ENCODE measurements around the gene EPB41L3. TPM values are rescaled to one million over a fixed set of nuclear protein-coding genes. Genes with fewer than 3 reads are reported as not detected.

Gene EPB41L3
- polyA plus RNA-seq, 2 of the 4 experiments (the other 2 are of a cell fraction): 0.46 to 1.00 TPM

DNA sequence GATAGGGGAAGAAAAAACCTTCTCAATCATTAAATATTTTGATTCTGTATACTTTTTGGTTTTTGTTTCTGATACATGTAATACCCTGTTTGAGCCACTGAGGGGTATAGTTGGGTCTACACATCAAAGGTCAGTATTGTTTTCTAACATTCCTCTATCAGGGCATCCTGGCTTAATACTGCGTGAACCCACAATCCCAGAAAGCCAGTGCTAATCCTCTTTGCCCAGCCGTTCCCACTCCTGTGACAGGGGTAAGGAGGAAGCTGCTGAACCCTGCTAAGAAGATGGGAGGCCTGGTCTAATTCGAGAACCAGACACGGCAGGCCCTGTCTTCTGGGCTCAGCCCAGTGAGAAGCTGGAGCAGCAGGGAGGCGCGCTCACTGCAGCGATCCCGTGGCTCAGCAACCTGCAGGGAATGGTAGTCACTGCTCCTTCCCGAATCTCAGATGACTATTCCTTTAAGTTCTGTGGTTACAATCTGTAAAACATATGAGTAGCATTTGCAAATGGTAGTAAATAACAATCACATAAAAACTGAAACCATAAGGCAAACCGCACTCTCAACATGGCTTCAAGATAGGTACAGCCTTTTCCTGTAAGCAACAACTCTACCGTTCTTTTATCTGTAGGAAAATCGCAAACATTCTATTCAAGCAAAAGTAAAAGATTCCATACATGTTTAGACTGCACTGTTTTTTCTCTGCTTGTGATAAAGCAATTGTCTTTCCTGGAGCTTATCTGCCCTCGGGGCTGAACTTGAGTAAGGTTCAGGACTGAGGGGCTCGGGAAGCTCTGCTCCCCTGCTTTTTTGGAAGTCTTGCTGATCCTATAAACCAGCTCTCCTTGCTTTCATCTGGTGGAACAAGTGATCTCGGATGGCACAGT lies 87.0 kb downstream of the EPB41L3 start:
- POLR2A ChIA-PET: no interaction called here
- TF ChIP-seq RNF2 (IDR thresholded peaks at IDR 0.05; ENCODE audit: borderline replicate concordance, low read depth): no peak
- TF ChIP-seq RAD21 (conservative IDR thresholded peaks at IDR 0.05 in 1 of 2, IDR thresholded peaks at IDR 0.05 in 1 of 2): no peak
- TF ChIP-seq CBX2 (IDR thresholded peaks at IDR 0.05; ENCODE audit: borderline replicate concordance, low read depth): no peak
- TF ChIP-seq NPAS2 (CRISPR knock-in tag; IDR thresholded peaks at IDR 0.05; ENCODE audit: borderline replicate concordance): no peak
- ATAC-seq: peak; percentile 50 to 61; a peak in 5 of 6 replicates

DNA sequence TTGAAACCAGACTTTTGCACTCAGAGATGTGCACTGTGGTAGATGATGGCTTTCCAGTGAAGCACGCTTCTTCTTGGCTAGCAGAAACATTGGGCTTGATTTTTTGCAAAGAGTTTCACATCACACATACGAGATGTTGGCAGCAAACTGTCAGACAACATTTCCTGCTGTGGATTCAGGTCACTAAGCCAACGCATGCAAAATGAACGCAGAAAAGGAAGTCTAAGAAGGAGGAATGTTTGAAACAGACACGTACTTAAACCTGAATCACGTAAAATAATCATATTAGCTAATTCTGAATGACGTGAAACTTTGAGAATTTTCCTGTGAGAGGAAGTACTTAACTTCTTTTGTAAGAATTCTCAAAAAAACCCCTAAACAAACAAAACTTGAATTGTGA lies 88.1 kb downstream of the EPB41L3 start:
- no peaks in the 10 kb centered on the region for H3K9me3 ChIP-seq
- no peak for TF ChIP-seq HOXB13 (CRISPR knock-in tag; IDR thresholded peaks at IDR 0.05; ENCODE audit: low read depth)
- TF ChIP-seq RNF2 (IDR thresholded peaks at IDR 0.05; ENCODE audit: borderline replicate concordance, low read depth): no peak
- TF ChIP-seq, protein P1, sequence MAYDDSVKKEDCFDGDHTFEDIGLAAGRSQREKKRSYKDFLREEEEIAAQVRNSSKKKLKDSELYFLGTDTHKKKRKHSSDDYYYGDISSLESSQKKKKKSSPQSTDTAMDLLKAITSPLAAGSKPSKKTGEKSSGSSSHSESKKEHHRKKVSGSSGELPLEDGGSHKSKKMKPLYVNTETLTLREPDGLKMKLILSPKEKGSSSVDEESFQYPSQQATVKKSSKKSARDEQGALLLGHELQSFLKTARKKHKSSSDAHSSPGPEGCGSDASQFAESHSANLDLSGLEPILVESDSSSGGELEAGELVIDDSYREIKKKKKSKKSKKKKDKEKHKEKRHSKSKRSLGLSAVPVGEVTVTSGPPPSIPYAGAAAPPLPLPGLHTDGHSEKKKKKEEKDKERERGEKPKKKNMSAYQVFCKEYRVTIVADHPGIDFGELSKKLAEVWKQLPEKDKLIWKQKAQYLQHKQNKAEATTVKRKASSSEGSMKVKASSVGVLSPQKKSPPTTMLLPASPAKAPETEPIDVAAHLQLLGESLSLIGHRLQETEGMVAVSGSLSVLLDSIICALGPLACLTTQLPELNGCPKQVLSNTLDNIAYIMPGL (CRISPR knock-in tag; IDR thresholded peaks at IDR 0.05; ENCODE audit: borderline replicate concordance): no peak
- no peak for TF ChIP-seq MAFK (IDR thresholded peaks at IDR 0.05; ENCODE audit: partially characterized antibody)
- no peak for TF ChIP-seq JUN (IDR thresholded peaks at IDR 0.05)
- no peak for TF ChIP-seq SMC3 (IDR thresholded peaks at IDR 0.05)
- TF ChIP-seq MYC (IDR thresholded peaks at IDR 0.05; ENCODE audit: borderline replicate concordance, low read length): no peak
- no peak for TF ChIP-seq TFCP2L1 (CRISPR knock-in tag; IDR thresholded peaks at IDR 0.05)
- TF ChIP-seq SREBF2 (IDR thresholded peaks at IDR 0.05): no peak
- TF ChIP-seq HDAC2 (IDR thresholded peaks at IDR 0.05): no peak
- TF ChIP-seq, protein P2, sequence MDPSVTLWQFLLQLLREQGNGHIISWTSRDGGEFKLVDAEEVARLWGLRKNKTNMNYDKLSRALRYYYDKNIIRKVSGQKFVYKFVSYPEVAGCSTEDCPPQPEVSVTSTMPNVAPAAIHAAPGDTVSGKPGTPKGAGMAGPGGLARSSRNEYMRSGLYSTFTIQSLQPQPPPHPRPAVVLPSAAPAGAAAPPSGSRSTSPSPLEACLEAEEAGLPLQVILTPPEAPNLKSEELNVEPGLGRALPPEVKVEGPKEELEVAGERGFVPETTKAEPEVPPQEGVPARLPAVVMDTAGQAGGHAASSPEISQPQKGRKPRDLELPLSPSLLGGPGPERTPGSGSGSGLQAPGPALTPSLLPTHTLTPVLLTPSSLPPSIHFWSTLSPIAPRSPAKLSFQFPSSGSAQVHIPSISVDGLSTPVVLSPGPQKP (IDR thresholded peaks at IDR 0.05; ENCODE audit: low read depth, low read length): no peak
- ChIA-PET POLR2A (no interaction called here), CTCF (no interaction called here)
- DNase-seq (ENCODE audit: low read depth in 1 of 2, low spot score in 1 of 2) (no peak), ATAC-seq (no peak), FAIRE-seq (no peak)
- H3K4me1 ChIP-seq: no peaks in the 10 kb centered on the region
- no peak overlapping the region for H3K27ac ChIP-seq
- 26% methylated on average over 7 of the region's 7 CpGs for WGBS (ENCODE audit: missing lambda C conversion rate)
- H3K4me3 ChIP-seq: no peak overlapping the region
- H3K4me2 ChIP-seq: no peak overlapping the region

More for the DNA sequence above, 87.0 kb downstream of the EPB41L3 start:
- Histone ChIP-seq H3K27ac (no peak overlapping the region), H3K4me2 (no peak overlapping the region), H3K4me1 (no peaks in the 10 kb centered on the region), H3K4me3 (no peak overlapping the region), H3K9me3 (no peaks in the 10 kb centered on the region)
- 58% methylated on average over 12 of the region's 15 CpGs for WGBS (ENCODE audit: missing lambda C conversion rate)
- CTCF ChIA-PET: no interaction called here
- FAIRE-seq: no peak
- no peak for DNase-seq (ENCODE audit: low read depth in 1 of 2, low spot score in 1 of 2)

DNA sequence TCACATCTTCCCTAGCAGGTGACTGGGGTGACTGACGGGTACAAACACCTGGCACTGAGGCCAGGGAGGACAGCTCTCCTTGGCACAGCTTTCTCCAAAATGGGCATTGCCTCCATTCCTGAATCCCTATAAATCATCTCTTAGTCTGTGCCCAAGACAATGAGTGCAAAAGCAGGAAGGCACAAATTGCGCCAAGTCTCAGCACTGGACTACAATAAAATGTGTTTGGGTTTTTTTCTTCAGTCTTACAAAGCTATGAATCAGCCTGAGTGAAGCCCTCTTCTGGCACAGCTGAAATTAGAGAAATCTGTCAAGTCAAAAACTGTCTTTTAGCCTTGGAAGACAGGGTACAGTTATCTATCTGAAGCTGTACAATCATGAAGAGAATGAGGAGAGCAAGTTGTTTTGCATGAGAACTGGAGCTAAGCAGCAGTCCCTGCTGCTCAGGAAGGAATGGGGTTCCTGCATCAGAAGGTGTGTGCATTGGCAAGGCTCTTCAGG lies 90.8 kb downstream of the EPB41L3 start:
- FAIRE-seq (no peak), DNase-seq (ENCODE audit: low read depth in 1 of 2, low spot score in 1 of 2) (no peak), ATAC-seq (no peak)
- Histone ChIP-seq H3K4me3 (no peak overlapping the region), H3K4me2 (no peak overlapping the region), H3K4me1 (no peaks in the 10 kb centered on the region), H3K9me3 (no peaks in the 10 kb centered on the region), H3K27ac (no peak overlapping the region)
- WGBS (ENCODE audit: missing lambda C conversion rate): 12% methylated on average over 2 of the region's 2 CpGs
- CTCF ChIA-PET: no interaction called here
- TF ChIP-seq RCOR1 (IDR thresholded peaks at IDR 0.05; ENCODE audit: low read depth, low read length): no peak
- no peak for TF ChIP-seq FOSB (CRISPR knock-in tag; IDR thresholded peaks at IDR 0.05)
- no peak for TF ChIP-seq NFE2L2 (conservative IDR thresholded peaks at IDR 0.05; ENCODE audit: low read length)
- TF ChIP-seq, protein P3, sequence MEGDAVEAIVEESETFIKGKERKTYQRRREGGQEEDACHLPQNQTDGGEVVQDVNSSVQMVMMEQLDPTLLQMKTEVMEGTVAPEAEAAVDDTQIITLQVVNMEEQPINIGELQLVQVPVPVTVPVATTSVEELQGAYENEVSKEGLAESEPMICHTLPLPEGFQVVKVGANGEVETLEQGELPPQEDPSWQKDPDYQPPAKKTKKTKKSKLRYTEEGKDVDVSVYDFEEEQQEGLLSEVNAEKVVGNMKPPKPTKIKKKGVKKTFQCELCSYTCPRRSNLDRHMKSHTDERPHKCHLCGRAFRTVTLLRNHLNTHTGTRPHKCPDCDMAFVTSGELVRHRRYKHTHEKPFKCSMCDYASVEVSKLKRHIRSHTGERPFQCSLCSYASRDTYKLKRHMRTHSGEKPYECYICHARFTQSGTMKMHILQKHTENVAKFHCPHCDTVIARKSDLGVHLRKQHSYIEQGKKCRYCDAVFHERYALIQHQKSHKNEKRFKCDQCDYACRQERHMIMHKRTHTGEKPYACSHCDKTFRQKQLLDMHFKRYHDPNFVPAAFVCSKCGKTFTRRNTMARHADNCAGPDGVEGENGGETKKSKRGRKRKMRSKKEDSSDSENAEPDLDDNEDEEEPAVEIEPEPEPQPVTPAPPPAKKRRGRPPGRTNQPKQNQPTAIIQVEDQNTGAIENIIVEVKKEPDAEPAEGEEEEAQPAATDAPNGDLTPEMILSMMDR (IDR thresholded peaks at IDR 0.05): no peak
- no peak for TF ChIP-seq HOXB13 (CRISPR knock-in tag; IDR thresholded peaks at IDR 0.05; ENCODE audit: low read depth)
- TF ChIP-seq ESRRA (IDR thresholded peaks at IDR 0.05; ENCODE audit: borderline replicate concordance, low read length): no peak
- TF ChIP-seq CBX2 (IDR thresholded peaks at IDR 0.05; ENCODE audit: borderline replicate concordance, low read depth): no peak
- TF ChIP-seq TP53 (CRISPR knock-in tag; IDR thresholded peaks at IDR 0.05): no peak
- TF ChIP-seq ZNF302 (CRISPR knock-in tag; IDR thresholded peaks at IDR 0.05): no peak
- no peak for TF ChIP-seq PHF8 (IDR thresholded peaks at IDR 0.05; ENCODE audit: borderline replicate concordance, low read depth)
- POLR2A ChIA-PET: no interaction called here

Data from A549 (cell line).